ENCODE data around the gene ALK. TPM values are rescaled to one million over a fixed set of nuclear protein-coding genes. Genes with fewer than 3 reads are reported as not detected.

The ALK gene
- total and polyA plus RNA-seq, 10 of the 15 experiments (the other 5 are each of a cell fraction or from before 2014, with no cell fraction given): 0.11 TPM; not detected in 9

GRCh38 chr2:29782549-29783458, 138.6 kb downstream of the ALK start:
- no peak for DNase-seq (ENCODE audit: low read depth, low spot score)
- WGBS (ENCODE audit: insufficient coverage, insufficient replicate concordance, low lambda C conversion rate, missing lambda C conversion rate): 34% methylated on average over 7 of the region's 7 CpGs
- CTCF ChIA-PET: no interaction called here
- no TSS peak for BruUV-seq (replicated peaks)
- no peak for TF ChIP-seq BACH1 (IDR thresholded peaks at IDR 0.05; ENCODE audit: borderline replicate concordance)
- no peak for TF ChIP-seq YY1 (IDR thresholded peaks at IDR 0.05; ENCODE audit: low read depth, low read length)
- no peak for TF ChIP-seq MTA3 (IDR thresholded peaks at IDR 0.05; ENCODE audit: borderline replicate concordance, low read length)
- no peak for TF ChIP-seq STAT3 (IDR thresholded peaks at IDR 0.05; ENCODE audit: low read depth, low read length)
- TF ChIP-seq EP300 (IDR thresholded peaks at IDR 0.05; ENCODE audit: borderline replicate concordance in 1 of 2, control insufficient read depth in 1 of 2, low read depth in 2 of 2, low read length in 2 of 2): no peak
- no peak for TF ChIP-seq ATF3 (IDR thresholded peaks at IDR 0.05; ENCODE audit: borderline replicate concordance, extremely low read depth, low read depth, low read length)
- no peak for TF ChIP-seq SUZ12 (IDR thresholded peaks at IDR 0.05; ENCODE audit: unreplicated experiment)
- TF ChIP-seq KDM1A (IDR thresholded peaks at IDR 0.05; ENCODE audit: borderline replicate concordance): no peak
- H3K27ac ChIP-seq (ENCODE audit: control insufficient read depth, insufficient read depth): no peak overlapping the region
- no peaks in the 10 kb centered on the region for H3K4me1 ChIP-seq (ENCODE audit: control insufficient read depth, insufficient read depth, low read length)
- RAD21 ChIA-PET (ENCODE audit: unreplicated experiment): no interaction called here
- no peak overlapping the region for H3K4me2 ChIP-seq (ENCODE audit: control insufficient read depth, insufficient read depth)
- no peaks in the 10 kb centered on the region for H3K9me3 ChIP-seq (replicated peaks; ENCODE audit: control insufficient read depth, insufficient read depth, low read length)
- H3K4me3 ChIP-seq: no peak overlapping the region
- no peak overlapping the region for H3K9ac ChIP-seq (ENCODE audit: control insufficient read depth, insufficient read depth, low read length)
- SMC1A ChIA-PET (ENCODE audit: uncharacterized antibody, unreplicated experiment): no interaction called here
- in situ Hi-C loops (cut with MboI) (no loop called here), intact Hi-C loops (cut with micrococcal nuclease; ENCODE audit: unreplicated experiment) (no loop called here)
- H4K20me1 ChIP-seq (ENCODE audit: control insufficient read depth, insufficient read depth): no peaks in the 10 kb centered on the region
- POLR2A ChIA-PET: no interaction called here
- H3K36me3 ChIP-seq (ENCODE audit: control insufficient read depth in 2 of 2, insufficient read depth in 2 of 2, low read length in 1 of 2): no peaks in the 10 kb centered on the region
- no peak for FAIRE-seq
- ATAC-seq: no peak
- H3K27me3 ChIP-seq (replicated peaks in 1 of 2; ENCODE audit: control insufficient read depth in 2 of 2, insufficient read depth in 2 of 2, low read length in 1 of 2): no peaks in the 10 kb centered on the region
- no peaks in the 10 kb centered on the region for H3K79me2 ChIP-seq (ENCODE audit: control insufficient read depth, insufficient read depth, low read length)
- no peak overlapping the region for H2AFZ ChIP-seq (ENCODE audit: control insufficient read depth, low read depth, low read length)

All from GM12878 (cell line).